Spleen (tissue), 11 donors: Measurements from ENCODE around the gene MYO5B. TPM values are rescaled to one million over a fixed set of nuclear protein-coding genes. Genes with fewer than 3 reads are reported as not detected.

Source experiments
- DNase-seq: peaks from one replicate; pipeline ENCODE4 v3.0.0-alpha.2; 2020
- H3K27ac ChIP-seq, 8 donors: fragments of 200-600 bp; sonication (generic) in 7 of 8; 1 replicate in 4 of 8; 2 replicates in 4 of 8; pipeline versions ENCODE4 v1.5.0 to v1.8.0; 2016 to 2021; ENCODE audit warnings: inconsistent platforms in 4 of 8, mild to moderate bottlenecking in 4 of 8, moderate library complexity in 1 of 8
- H3K27me3 ChIP-seq, 7 donors: fragments of 200-600 bp; sonication (generic) in 6 of 7; replicated peaks in 1 of 7; 1 replicate in 4 of 7; 2 replicates in 3 of 7; pipeline versions ENCODE4 v1.5.0 to v1.8.0; 2016 to 2021; ENCODE audit warnings: inconsistent platforms in 3 of 7, mild to moderate bottlenecking in 1 of 7
- H3K36me3 ChIP-seq, 6 donors: fragments of 200-600 bp; sonication (generic) in 5 of 6; 1 replicate in 4 of 6; 2 replicates in 2 of 6; pipeline versions ENCODE4 v1.5.0 to v1.8.0; 2016 to 2021; ENCODE audit warnings: inconsistent platforms in 2 of 6
- H3K4me1 ChIP-seq, 6 donors: fragments of 200-600 bp; sonication (generic) in 5 of 6; 1 replicate in 3 of 6; 2 replicates in 3 of 6; pipeline versions ENCODE4 v1.5.0 to v1.8.0; 2016 to 2021; ENCODE audit warnings: inconsistent platforms in 3 of 6
- H3K4me3 ChIP-seq, 8 donors: fragments of 200-600 bp; sonication (generic) in 7 of 8; 1 replicate in 4 of 8; 2 replicates in 4 of 8; pipeline versions ENCODE4 v1.5.0 to v1.8.0; 2016 to 2021; ENCODE audit warnings: inconsistent platforms in 4 of 8, mild to moderate bottlenecking in 4 of 8, moderate library complexity in 2 of 8
- H3K9me3 ChIP-seq, 8 donors: fragments of 200-600 bp; sonication (generic) in 7 of 8; 1 replicate in 4 of 8; 2 replicates in 4 of 8; pipeline versions ENCODE4 v1.5.0 to v1.8.0; 2016 to 2021; ENCODE audit warnings: inconsistent platforms in 4 of 8
- CTCF ChIP-seq, 11 experiments: fragments of 200-600 bp in 7 of 11; fragments of 450-650 bp in 4 of 11; sonication (generic) in 4 of 11; IDR thresholded peaks in 8 of 11; conservative IDR thresholded peaks in 3 of 11; 1 replicate in 7 of 11; 2 replicates in 4 of 11; pipeline versions ENCODE4 v1.4.0 to v1.8.0; 2016 to 2021; ENCODE audit warnings: antibody characterized with exemption in 11 of 11, inconsistent platforms in 4 of 11, mild to moderate bottlenecking in 1 of 11
- POLR2A ChIP-seq, 3 donors: fragments of 450-650 bp; IDR thresholded peaks; one replicate each; pipeline ENCODE4 v1.5.1; 2017; ENCODE audit warnings: antibody characterized with exemption in 3 of 3, mild to moderate bottlenecking in 1 of 3
- POLR2AphosphoS5 ChIP-seq, 3 donors: sonication (generic); formaldehyde crosslinking; IDR thresholded peaks; one replicate each; pipeline ENCODE4 v1.5.1; 2017; ENCODE audit warnings: antibody characterized with exemption in 3 of 3
- WGBS, 5 donors: extraction: QIAGEN DNeasy Blood & Tissue Kit in 3 of 5; methylation state at CpG; one replicate each; pipeline versions ENCODE4 v1.1.5 to v1.1.7; 2013 to 2018; 5-methylcytosine and 5-hydroxymethylcytosine counted together
- intact Hi-C: fragments of 100-400 bp; cut with DNase I; formaldehyde crosslinking; loops from one replicate; pipeline ENCODE4 v1.15.0; 2023; ENCODE audit warnings: low total_unique reads
- polyA plus RNA-seq, 3 donors: library from polyadenylated mRNA; stranded (reverse); fragments of 200-250 nt; gene quantifications; one replicate each; pipeline ENCODE4 v1.2.1, GENCODE V29; 2013
- total RNA-seq, 7 donors: library from RNA; depleted of rRNA in 3 of 7; stranded (reverse); fragments of >200 nt in 3 of 7; fragmentation: NEBNext Ultra II Directional in 4 of 7; extraction: Animal tissue kit (Norgen Biotek cat#: 25700) in 4 of 7; gene quantifications; one replicate each; pipeline versions ENCODE4 v1.1.0 to v1.2.1, GENCODE V29; 2016 to 2021
- donor health status: healthy with polysubstance abuse.
- donor health status: DM: no; HTN: no; CAD: no; lungs with moderate emphysema.
- donor health status: DM: no; HTN: no; CAD: no.
- donor health status: Bipolar disorder and iron deficiency.
- donor health status: healthy.
- donor health status: DM: no; HTN: no; CAD: no.
- donor health status: DM: yes; HTN: yes; CAD: no.

Gene MYO5B
- total and polyA plus RNA-seq, 10 donors, result 0.74 to 6.0 (median 2.4) TPM

GRCh38 chr18:49910986-49911385 lies 284.0 kb downstream of the MYO5B start:
- no peak for TF ChIP-seq POLR2A (IDR thresholded peaks at IDR 0.05)
- no peak for TF ChIP-seq POLR2AphosphoS5 (IDR thresholded peaks at IDR 0.05)
- TF ChIP-seq CTCF (IDR thresholded peaks at IDR 0.05 in 8 of 11, conservative IDR thresholded peaks at IDR 0.05 in 3 of 11), result no peak
- WGBS, 5 donors, result 77 to 93% (median 87%) methylated on average over 2 of the region's 2 CpGs
- peaks cover 0 to 10% (median 0%) of the 10 kb centered on the region in 8 donors for H3K9me3 ChIP-seq
- H3K36me3 ChIP-seq, result no peaks in the 10 kb centered on the region
- H3K4me3 ChIP-seq, result no peak overlapping the region
- DNase-seq, result no peak
- intact Hi-C loops, result no loop called here
- H3K4me1 ChIP-seq, result peaks cover 0 to 2% (median 0%) of the 10 kb centered on the region in 6 donors
- no peak overlapping the region for H3K27ac ChIP-seq
- H3K27me3 ChIP-seq, result peaks cover 0 to 5% (median 0%) of the 10 kb centered on the region in 7 donors

- Histone ChIP-seq H3K4me1 (no peaks in the 10 kb centered on the region), H3K27ac (no peak overlapping the region), H3K27me3 (peaks cover 0 to 5% (median 0%) of the 10 kb centered on the region in 7 donors), H3K9me3 (peaks cover 0 to 10% (median 0%) of the 10 kb centered on the region in 8 donors), H3K4me3 (no peak overlapping the region), H3K36me3 (no peaks in the 10 kb centered on the region)
- intact Hi-C loops, result no loop called here
- 77 to 86% (median 78%) methylated on average over 5 of the region's 5 CpGs for WGBS, 5 donors
- TF ChIP-seq POLR2A (IDR thresholded peaks at IDR 0.05), result no peak
- TF ChIP-seq POLR2AphosphoS5 (IDR thresholded peaks at IDR 0.05), result no peak
- TF ChIP-seq CTCF (IDR thresholded peaks at IDR 0.05 in 8 of 11, conservative IDR thresholded peaks at IDR 0.05 in 3 of 11), result no peak
- DNase-seq, result no peak
These were observed 284.9 kb downstream of the MYO5B start for GRCh38 chr18:49910019-49910418.

GRCh38 chr18:49907346-49907929 lies 287.5 kb downstream of the MYO5B start:
- 66 to 73% (median 70%) methylated on average over 3 of the region's 3 CpGs for WGBS, 5 donors
- intact Hi-C loops, result no loop called here
- peaks cover 0 to 4% (median 0%) of the 10 kb centered on the region in 8 donors for H3K9me3 ChIP-seq
- no peaks in the 10 kb centered on the region for H3K27me3 ChIP-seq
- DNase-seq, result no peak
- H3K4me3 ChIP-seq, result no peak overlapping the region
- H3K4me1 ChIP-seq, result no peaks in the 10 kb centered on the region
- H3K36me3 ChIP-seq, result peaks cover 0 to 3% (median 0%) of the 10 kb centered on the region in 6 donors
- no peak for TF ChIP-seq POLR2A (IDR thresholded peaks at IDR 0.05)
- no peak for TF ChIP-seq POLR2AphosphoS5 (IDR thresholded peaks at IDR 0.05)
- TF ChIP-seq CTCF (IDR thresholded peaks at IDR 0.05 in 8 of 11, conservative IDR thresholded peaks at IDR 0.05 in 3 of 11), result no peak
- H3K27ac ChIP-seq, result no peak overlapping the region

GRCh38 chr18:49905771-49906170 lies 289.2 kb downstream of the MYO5B start:
- Histone ChIP-seq H3K4me1 (no peaks in the 10 kb centered on the region), H3K36me3 (peaks cover 0 to 13% (median 0%) of the 10 kb centered on the region in 6 donors), H3K4me3 (no peak overlapping the region), H3K27me3 (no peaks in the 10 kb centered on the region), H3K9me3 (no peaks in the 10 kb centered on the region), H3K27ac (no peak overlapping the region)
- TF ChIP-seq POLR2A (IDR thresholded peaks at IDR 0.05), result no peak
- no peak for TF ChIP-seq POLR2AphosphoS5 (IDR thresholded peaks at IDR 0.05)
- no peak for TF ChIP-seq CTCF (IDR thresholded peaks at IDR 0.05 in 8 of 11, conservative IDR thresholded peaks at IDR 0.05 in 3 of 11)
- no peak for DNase-seq
- intact Hi-C loops, result no loop called here
- WGBS, 5 donors, result 34 to 69% (median 50%) methylated on average over 5 of the region's 5 CpGs
